Measurements from ENCODE around the gene FOXL2NB. TPM values are rescaled to one million over a fixed set of nuclear protein-coding genes. Genes with fewer than 3 reads are reported as not detected.

The FOXL2NB gene
- total RNA-seq, 1 experiment from 2014 or later, result 0.31 TPM

- Histone ChIP-seq H3K27ac (ENCODE audit: insufficient read length, low read depth, low read length) (no peak overlapping the region), H2BK5ac (ENCODE audit: insufficient read length, low read length) (no peak overlapping the region), H3K14ac (ENCODE audit: insufficient read depth, low read length) (no peak overlapping the region), H3K9me3 (ENCODE audit: control insufficient read depth, low read depth, low read length) (no peaks in the 10 kb centered on the region), H2AFZ (ENCODE audit: low read length) (no peak overlapping the region), H3K56ac (ENCODE audit: insufficient read length, low read depth, low read length) (no peak overlapping the region), H4K20me1 (ENCODE audit: control insufficient read depth, insufficient read depth, insufficient read length) (no peaks in the 10 kb centered on the region), H3K23me2 (ENCODE audit: insufficient read length, low read depth, low read length, poor library complexity, severe bottlenecking) (no peaks in the 10 kb centered on the region), H2BK120ac (ENCODE audit: low read depth, low read length, poor library complexity, severe bottlenecking) (no peak overlapping the region), H3K79me2 (ENCODE audit: insufficient read depth, low read length) (no peaks in the 10 kb centered on the region), H2BK20ac (ENCODE audit: low read depth, low read length, poor library complexity, severe bottlenecking) (no peak overlapping the region), H3K23ac (ENCODE audit: insufficient read length, low read depth, low read length) (no peak overlapping the region), H2BK15ac (ENCODE audit: low read depth, low read length) (no peak overlapping the region), H4K5ac (ENCODE audit: insufficient read length, low read depth, low read length) (no peak overlapping the region), H3K4me2 (ENCODE audit: insufficient read depth, insufficient read length, low read length) (no peak overlapping the region), H3K18ac (ENCODE audit: insufficient read length, low read depth, low read length) (no peak overlapping the region), H2AK5ac (ENCODE audit: insufficient read length, low read length) (no peak overlapping the region), H4K91ac (ENCODE audit: insufficient read length, low read depth, low read length) (no peak overlapping the region), H3T11ph (ENCODE audit: low read length) (no peak overlapping the region), H4K8ac (replicated peaks; ENCODE audit: insufficient read length, low read depth, low read length) (no peak overlapping the region), H2BK12ac (ENCODE audit: insufficient read length, low read depth, low read length) (no peak overlapping the region), H3K9ac (ENCODE audit: extremely low read depth, insufficient read length, low read length) (no peak overlapping the region), H3K27me3 (ENCODE audit: insufficient read depth, low read length) (no peaks in the 10 kb centered on the region), H3K4me1 (ENCODE audit: insufficient read depth, low read length) (no peaks in the 10 kb centered on the region), H3K79me1 (ENCODE audit: insufficient read depth, low read depth, low read length, poor library complexity, severe bottlenecking) (no peaks in the 10 kb centered on the region), H3K4ac (ENCODE audit: low read depth, low read length) (no peak overlapping the region)
- H3K4me1 Mint-ChIP-seq, result no peaks in the 10 kb centered on the region
- no peak for DNase-seq
- H3K27me3 Mint-ChIP-seq (ENCODE audit: low read depth), result peaks cover 41% of the 10 kb centered on the region
- peaks cover 3 to 7% of the 10 kb centered on the region in 2 experiments; a peak in 4 of 5 replicates for H3K9me3 Mint-ChIP-seq
- H3K36me3 Mint-ChIP-seq (ENCODE audit: insufficient read depth in 1 of 3, low read depth in 3 of 3), result no peaks in the 10 kb centered on the region
- H3K4me3 Mint-ChIP-seq, result no peak overlapping the region
- TF ChIP-seq, protein P1, sequence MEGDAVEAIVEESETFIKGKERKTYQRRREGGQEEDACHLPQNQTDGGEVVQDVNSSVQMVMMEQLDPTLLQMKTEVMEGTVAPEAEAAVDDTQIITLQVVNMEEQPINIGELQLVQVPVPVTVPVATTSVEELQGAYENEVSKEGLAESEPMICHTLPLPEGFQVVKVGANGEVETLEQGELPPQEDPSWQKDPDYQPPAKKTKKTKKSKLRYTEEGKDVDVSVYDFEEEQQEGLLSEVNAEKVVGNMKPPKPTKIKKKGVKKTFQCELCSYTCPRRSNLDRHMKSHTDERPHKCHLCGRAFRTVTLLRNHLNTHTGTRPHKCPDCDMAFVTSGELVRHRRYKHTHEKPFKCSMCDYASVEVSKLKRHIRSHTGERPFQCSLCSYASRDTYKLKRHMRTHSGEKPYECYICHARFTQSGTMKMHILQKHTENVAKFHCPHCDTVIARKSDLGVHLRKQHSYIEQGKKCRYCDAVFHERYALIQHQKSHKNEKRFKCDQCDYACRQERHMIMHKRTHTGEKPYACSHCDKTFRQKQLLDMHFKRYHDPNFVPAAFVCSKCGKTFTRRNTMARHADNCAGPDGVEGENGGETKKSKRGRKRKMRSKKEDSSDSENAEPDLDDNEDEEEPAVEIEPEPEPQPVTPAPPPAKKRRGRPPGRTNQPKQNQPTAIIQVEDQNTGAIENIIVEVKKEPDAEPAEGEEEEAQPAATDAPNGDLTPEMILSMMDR (conservative IDR thresholded peaks at IDR 0.05), result no peak
- no peak overlapping the region for H3K27ac Mint-ChIP-seq
- no CpG with 5 or more reads among the region's 1 CpG for WGBS (ENCODE audit: extremely low coverage, insufficient read length, low lambda C conversion rate)
Observed at GRCh38 chr3:138995706-138996105, 48.7 kb downstream of the FOXL2NB start.

Other genes with a start within 250 kb of the FOXL2NB start
- 33.0 and 35.6 TPM in 2 replicates for gene PIK3CB, start 112.3 kb upstream of the FOXL2NB start, total RNA-seq (2021)
- 0.22 and 0.29 TPM in 2 replicates for gene FOXL2, start 80 bp upstream of the FOXL2NB start, total RNA-seq (2021)
- gene PRR23A, start 59.1 kb downstream of the FOXL2NB start, total RNA-seq (2021), result not detected in 2 replicates
- not detected in 2 replicates for gene PRR23B, start 73.7 kb downstream of the FOXL2NB start, total RNA-seq (2021)
- not detected in 2 replicates for gene PRR23C, start 97.7 kb downstream of the FOXL2NB start, total RNA-seq (2021)